GM19023 (cell line): ENCODE measurements around the gene C19orf73.
"Not testable (repeated sequence)": the region's sequence is repeated elsewhere in the genome, so short reads cannot be mapped to it uniquely, and the experiment has no call there.

Source experiments
- ATAC-seq: cut with Tn5 transposase; IDR thresholded peaks from one replicate; pipeline ENCODE4 v1.9.1; 2021; ENCODE audit warnings: mild to moderate bottlenecking, moderate library complexity; ENCODE audit not compliant: unreplicated experiment

The C19orf73 gene

DNA sequence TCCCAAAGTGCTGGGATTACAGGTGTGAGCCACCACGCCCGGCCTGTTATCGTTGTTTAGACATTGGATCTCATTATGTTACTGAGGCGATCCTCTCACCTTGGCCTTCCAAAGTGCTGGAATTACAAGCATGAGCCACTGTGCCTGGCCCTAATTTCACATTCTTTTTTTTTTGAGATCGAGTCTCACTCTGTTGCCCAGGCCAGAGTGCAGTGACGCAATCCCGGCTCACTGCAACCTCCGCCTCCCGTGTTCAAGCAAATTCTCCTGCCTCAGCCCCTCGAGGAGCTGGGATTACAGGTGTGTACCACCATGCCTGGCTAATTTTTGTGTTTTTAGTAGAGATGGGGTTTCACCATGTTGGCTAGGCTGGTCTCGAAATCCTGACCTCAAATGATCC, 4.3 kb upstream of the C19orf73 start:
- ATAC-seq: not testable (repeated sequence)

DNA sequence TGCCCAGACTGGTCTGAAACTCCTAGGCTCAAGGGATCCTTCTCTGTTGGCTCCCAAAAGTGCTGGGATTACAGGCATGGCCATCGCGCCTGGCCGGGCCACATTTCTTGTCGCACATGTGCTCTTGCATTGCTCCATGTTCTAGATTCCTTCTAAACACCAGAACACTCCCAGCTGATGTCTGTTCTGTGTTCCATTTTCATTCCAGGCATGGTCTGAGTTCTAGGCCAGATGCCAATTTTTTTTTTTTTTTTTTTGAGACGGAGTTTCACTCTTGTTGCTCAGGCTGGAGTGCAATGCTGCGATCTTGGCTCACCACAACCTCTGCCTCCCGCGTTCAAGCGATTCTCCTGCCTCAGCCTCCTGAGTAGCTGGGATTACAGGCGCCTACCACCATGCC, 2.9 kb upstream of the C19orf73 start:
- ATAC-seq: not testable (repeated sequence)

DNA sequence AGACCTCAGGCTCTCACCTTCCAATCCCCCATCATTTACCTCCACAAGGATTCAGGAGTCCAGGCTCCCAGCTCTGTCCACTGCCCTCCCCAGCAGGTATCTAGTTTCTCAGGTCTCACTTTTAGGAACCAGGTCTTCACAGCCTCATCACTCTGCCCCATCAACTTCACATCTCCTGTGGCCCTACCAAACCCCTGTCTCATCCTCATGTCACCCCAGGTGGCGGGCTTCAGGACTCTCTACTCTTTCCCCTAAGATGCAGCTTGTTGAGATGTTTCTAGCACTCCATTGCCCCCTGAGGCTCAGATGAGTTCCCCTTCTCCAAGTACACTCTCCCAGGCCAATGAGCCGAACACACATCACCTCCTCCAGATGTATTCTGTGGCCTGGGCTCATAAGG, 1.9 kb upstream of the C19orf73 start:
- no peak for ATAC-seq

GRCh38 chr19:49120325-49120683, 1.4 kb upstream of the C19orf73 start:
- ATAC-seq: no peak

GRCh38 chr19:49119411-49120324, 725 bp upstream of the C19orf73 start, which contains the start of gene PPFIA3:
TSS of gene PPFIA3 (plus strand) at chr19:49119544. CDS start at chr19:49127874, 8,330 bp downstream.
- ATAC-seq: no peak

GRCh38 chr19:49117677-49118564, 1.0 kb downstream of the C19orf73 start:
- no peak for ATAC-seq

DNA sequence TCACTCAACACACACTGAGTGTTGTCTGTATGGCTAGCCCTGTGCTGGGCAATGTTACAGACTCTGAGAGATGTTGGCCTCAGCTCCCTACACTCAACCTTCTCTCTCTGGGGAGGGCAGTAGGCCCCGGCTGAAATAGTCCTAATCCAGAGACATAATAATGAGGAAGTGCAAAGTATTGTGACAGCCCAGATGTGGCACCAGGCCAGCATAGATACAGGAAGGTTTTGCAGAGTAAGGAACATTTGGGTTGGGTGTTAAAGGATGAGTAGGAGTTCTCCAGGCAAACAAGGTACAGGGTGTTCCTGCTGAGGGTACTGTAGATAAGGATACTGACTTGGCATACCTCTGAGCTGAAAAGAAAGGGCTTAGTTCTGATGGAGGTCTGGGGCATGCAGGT, 2.4 kb downstream of the C19orf73 start:
- no peak for ATAC-seq

GRCh38 chr19:49114630-49115363, 4.1 kb downstream of the C19orf73 start:
- ATAC-seq: no peak

DNA sequence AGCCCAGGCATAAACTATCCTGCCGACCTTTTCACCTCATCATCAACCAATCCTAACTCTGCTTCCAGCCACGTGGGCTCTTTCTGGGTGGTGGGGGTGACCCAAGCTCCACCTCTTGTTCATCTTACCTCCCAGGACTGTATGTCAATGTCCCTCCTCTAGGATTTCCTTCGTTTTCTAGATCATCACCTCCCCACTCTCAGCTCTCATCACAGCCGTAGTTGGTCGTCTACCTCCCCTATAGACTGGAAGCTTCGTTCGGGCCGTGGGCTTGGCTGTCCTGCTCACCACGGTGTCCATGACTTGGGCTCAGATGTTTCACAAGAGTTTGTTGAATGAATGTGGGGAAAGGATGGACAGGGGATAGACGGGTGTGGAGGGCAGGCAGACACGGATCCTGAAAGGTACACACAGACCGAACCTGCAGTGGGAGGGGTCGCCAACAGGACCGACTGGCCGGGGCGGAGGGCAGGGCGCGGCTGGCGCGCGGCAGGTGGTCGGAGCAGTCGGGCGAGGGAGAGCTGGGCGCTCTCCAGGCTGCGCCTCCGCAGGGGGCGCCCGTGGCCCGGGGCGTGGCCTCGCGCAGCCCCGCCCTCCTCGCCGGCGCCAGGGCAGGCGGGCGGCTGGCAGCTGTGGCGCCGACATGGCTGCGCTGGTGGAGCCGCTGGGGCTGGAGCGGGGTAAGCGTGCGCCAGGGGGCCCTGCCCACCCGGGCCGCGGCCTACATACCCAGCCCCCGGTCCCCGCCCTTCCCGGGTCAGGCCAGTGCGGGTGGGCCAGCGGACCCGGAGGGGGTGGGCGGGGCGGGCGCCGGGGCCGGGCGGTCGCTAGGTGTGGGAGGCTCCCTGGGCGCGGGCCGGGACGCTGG, 4.9 kb downstream of the C19orf73 start, which contains the start of gene LIN7B:
TSS of gene LIN7B (plus strand) at position 609 of the 868 bp plus-strand sequence. CDS start at position 644, 35 bp downstream.
- ATAC-seq: peak; percentile 49

DNA sequence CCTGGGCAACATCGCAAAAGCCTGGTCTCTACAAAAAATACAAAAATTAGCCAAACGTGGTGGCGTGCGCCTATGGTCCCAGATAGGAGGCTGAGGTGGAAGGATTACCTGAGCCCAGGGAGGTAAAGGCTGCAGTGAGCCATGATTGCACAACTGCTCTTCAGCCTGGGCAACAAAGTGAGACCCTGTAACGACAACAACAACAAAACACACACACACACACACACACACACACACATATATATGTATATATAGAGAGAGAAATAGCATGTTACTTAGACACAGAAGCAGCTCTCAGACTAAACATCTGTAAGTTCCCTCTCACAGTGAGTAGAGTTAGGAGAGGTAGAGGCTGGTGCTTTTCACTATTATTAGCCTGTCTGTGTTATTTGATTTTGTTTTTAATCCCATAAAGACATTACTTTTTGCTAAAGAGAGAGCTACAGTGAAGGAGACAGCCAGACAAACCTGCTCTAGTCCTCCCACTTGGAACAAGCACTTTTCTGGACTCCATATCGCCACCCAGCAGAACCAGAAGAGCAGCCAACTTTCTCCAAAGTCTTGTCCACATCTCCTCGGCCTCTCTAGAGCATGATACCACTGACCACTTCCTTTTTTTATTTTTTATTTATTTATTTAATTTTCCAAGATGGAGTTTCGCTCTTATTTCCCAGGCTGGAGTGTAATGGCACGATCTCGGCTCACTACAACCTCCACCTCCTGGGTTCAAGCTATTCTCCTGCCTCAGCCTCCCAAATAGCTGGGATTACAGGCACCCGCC, 7.5 kb downstream of the C19orf73 start:
- no peak for ATAC-seq

GRCh38 chr19:49110567-49110966, 8.4 kb downstream of the C19orf73 start:
- no peak for ATAC-seq

- ATAC-seq: no peak
Measured at GRCh38 chr19:49109569-49110233, 9.2 kb downstream of the C19orf73 start.

- no peak for ATAC-seq
Measured at GRCh38 chr19:49109051-49109450, 9.9 kb downstream of the C19orf73 start.

DNA sequence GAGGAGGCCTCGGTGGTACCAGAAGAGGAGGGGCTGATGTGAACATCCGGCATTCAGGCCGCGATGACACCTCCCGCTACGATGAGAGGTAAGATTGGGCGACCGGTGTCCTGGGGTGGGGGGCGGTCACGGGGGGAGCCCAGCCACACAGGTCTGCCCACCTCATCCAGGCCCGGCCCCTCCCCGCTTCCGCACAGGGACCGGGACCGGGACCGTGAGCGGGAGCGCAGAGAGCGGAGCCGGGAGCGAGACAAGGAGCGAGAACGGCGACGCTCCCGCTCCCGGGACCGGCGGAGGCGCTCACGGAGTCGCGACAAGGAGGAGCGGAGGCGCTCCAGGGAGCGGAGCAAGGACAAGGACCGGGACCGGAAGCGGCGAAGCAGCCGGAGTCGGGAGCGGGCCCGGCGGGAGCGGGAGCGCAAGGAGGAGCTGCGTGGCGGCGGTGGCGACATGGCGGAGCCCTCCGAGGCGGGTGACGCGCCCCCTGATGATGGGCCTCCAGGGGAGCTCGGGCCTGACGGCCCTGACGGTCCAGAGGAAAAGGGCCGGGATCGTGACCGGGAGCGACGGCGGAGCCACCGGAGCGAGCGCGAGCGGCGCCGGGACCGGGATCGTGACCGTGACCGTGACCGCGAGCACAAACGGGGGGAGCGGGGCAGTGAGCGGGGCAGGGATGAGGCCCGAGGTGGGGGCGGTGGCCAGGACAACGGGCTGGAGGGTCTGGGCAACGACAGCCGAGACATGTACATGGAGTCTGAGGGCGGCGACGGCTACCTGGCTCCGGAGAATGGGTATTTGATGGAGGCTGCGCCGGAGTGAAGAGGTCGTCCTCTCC, 11.1 kb downstream of the C19orf73 start:
- no peak for ATAC-seq

DNA sequence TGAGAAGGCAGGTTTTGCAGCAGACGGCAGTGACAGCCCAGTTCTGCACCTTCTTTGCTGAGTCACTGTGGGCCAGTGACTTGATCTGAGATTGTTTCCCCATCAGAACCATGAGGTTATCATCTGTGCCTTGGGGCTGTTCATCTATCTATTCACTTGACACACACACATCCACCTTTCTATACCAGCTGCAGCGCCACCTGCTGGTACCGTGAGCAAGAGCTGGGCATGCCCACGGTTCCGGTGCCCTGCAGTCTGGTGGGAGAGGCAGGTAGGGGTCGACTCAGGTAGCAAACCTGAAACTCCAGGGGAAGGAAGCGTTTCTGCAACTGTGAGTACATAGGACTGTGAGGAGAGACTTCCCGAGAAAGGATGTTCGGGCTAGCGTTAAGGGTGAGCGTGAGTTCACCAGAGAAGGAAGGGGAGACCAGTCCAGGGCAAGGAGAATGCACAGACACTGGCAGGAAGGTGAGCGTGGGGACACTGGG, 12.3 kb downstream of the C19orf73 start:
- no peak for ATAC-seq

GRCh38 chr19:49104229-49104864, 14.6 kb downstream of the C19orf73 start:
- no peak for ATAC-seq
